ENCODE data around the gene MYL6B.

The MYL6B gene

DNA sequence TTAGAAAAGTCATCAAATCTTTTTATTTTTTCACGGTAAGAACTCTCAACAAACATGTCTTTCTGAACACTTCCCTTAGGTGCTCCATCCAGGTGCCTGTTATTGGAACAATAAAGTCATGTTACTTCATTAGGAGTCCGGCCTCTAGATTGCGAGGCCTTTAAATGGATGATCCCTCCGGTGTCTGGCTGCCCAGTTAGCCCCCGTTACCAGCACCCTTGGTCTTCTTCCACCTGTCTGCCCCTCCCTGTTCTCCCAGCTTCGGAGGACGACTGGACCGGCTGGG, 48.6 kb upstream of the MYL6B start:
- peak overlapping the region; percentile 77 for H3K4me2 ChIP-seq (ENCODE audit: low read length)
- H3K36me3 ChIP-seq (ENCODE audit: control insufficient read depth, low read length) = peaks cover 44% of the 10 kb centered on the region

DNA sequence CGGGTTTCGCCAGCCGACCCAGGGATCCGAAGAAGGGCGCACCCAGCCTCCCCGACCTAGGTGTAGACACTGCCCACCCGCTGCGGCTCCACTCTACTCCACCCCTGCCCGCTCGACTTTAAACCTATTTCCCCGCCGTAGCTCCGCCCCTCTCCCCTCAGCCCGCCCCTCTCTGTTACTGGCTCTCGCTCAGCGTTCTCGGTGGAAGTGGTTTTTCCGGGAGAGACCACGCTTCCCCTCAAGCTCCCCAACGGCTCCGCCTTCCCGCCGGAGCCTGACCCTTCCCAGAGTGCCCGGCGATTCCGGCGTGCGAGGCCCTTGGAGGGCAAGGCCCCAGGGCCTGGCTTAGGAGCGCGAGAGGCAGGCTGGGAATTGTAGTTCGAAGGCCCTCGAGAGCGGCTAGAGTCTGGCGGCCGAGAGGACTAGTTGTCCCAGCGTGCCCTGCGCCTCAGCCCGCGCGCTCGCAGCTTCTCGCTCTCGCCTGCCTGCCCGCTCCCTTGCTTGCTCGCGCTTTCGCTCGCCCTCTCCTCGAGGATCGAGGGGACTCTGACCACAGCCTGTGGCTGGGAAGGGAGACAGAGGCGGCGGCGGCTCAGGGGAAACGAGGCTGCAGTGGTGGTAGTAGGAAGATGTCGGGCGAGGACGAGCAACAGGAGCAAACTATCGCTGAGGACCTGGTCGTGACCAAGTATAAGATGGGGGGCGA, 48.1 kb upstream of the MYL6B start, which contains the start of gene PA2G4:
PA2G4 (plus strand) TSS at position 451 of the 706 bp plus-strand sequence; CDS start at position 630, 179 bp downstream.
- peak within 1 kb of the TSS; percentile 100 for H3K4me3 ChIP-seq (ENCODE audit: low read length)
- H4K20me1 ChIP-seq (ENCODE audit: control insufficient read depth, insufficient read depth, low read depth, low read length) = peaks cover 15% of the 10 kb centered on the region
- H3K9me2 ChIP-seq (replicated peaks; ENCODE audit: control insufficient read depth, low read length) = no peaks in the 10 kb centered on the region
- H3K27me3 ChIP-seq (ENCODE audit: control insufficient read depth, low read length) = peaks cover 4% of the 10 kb centered on the region; the same call in 1 of the 2 replicates
- peaks cover 49% of the 10 kb centered on the region for H3K36me3 ChIP-seq (ENCODE audit: control insufficient read depth, low read length)
- H3K27ac ChIP-seq (ENCODE audit: low read depth, low read length) = peak within 1 kb of the TSS; percentile 78
- TF ChIP-seq, protein P1, sequence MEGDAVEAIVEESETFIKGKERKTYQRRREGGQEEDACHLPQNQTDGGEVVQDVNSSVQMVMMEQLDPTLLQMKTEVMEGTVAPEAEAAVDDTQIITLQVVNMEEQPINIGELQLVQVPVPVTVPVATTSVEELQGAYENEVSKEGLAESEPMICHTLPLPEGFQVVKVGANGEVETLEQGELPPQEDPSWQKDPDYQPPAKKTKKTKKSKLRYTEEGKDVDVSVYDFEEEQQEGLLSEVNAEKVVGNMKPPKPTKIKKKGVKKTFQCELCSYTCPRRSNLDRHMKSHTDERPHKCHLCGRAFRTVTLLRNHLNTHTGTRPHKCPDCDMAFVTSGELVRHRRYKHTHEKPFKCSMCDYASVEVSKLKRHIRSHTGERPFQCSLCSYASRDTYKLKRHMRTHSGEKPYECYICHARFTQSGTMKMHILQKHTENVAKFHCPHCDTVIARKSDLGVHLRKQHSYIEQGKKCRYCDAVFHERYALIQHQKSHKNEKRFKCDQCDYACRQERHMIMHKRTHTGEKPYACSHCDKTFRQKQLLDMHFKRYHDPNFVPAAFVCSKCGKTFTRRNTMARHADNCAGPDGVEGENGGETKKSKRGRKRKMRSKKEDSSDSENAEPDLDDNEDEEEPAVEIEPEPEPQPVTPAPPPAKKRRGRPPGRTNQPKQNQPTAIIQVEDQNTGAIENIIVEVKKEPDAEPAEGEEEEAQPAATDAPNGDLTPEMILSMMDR (IDR thresholded peaks at IDR 0.05; ENCODE audit: low read depth, low read length, poor library complexity, severe bottlenecking) = no peak
- no peak for TF ChIP-seq EZH2phosphoT487 (IDR thresholded peaks at IDR 0.05; ENCODE audit: borderline replicate concordance, low read length)
- peaks cover 54% of the 10 kb centered on the region for H3K79me2 ChIP-seq (ENCODE audit: control insufficient read depth, low read length)
- H3F3A ChIP-seq (ENCODE audit: control insufficient read depth, insufficient read depth) = peaks cover 24% of the 10 kb centered on the region
- H3K9me3 ChIP-seq (ENCODE audit: control insufficient read depth, insufficient read depth, low read length) = no peaks in the 10 kb centered on the region
- peaks cover 28% of the 10 kb centered on the region for H3K4me1 ChIP-seq (ENCODE audit: control insufficient read depth, low read length)
- peak within 1 kb of the TSS; percentile 77 for H3K4me2 ChIP-seq (ENCODE audit: low read length)

More for the DNA sequence above, 48.6 kb upstream of the MYL6B start:
- Histone ChIP-seq H3K27me3 (ENCODE audit: control insufficient read depth, low read length) (peaks cover 4% of the 10 kb centered on the region; the same call in 1 of the 2 replicates), H3K9me2 (replicated peaks; ENCODE audit: control insufficient read depth, low read length) (no peaks in the 10 kb centered on the region), H3F3A (ENCODE audit: control insufficient read depth, insufficient read depth) (peaks cover 24% of the 10 kb centered on the region), H3K9me3 (ENCODE audit: control insufficient read depth, insufficient read depth, low read length) (no peaks in the 10 kb centered on the region), H3K27ac (ENCODE audit: low read depth, low read length) (peak overlapping the region; percentile 49), H3K4me3 (ENCODE audit: low read length) (peak overlapping the region; percentile 100), H4K20me1 (ENCODE audit: control insufficient read depth, insufficient read depth, low read depth, low read length) (peaks cover 15% of the 10 kb centered on the region), H3K4me1 (ENCODE audit: control insufficient read depth, low read length) (peaks cover 28% of the 10 kb centered on the region), H3K79me2 (ENCODE audit: control insufficient read depth, low read length) (peaks cover 54% of the 10 kb centered on the region)
- TF ChIP-seq EZH2phosphoT487 (IDR thresholded peaks at IDR 0.05; ENCODE audit: borderline replicate concordance, low read length) = no peak
- TF ChIP-seq, protein P1 (IDR thresholded peaks at IDR 0.05; ENCODE audit: low read depth, low read length, poor library complexity, severe bottlenecking) = no peak

DNA sequence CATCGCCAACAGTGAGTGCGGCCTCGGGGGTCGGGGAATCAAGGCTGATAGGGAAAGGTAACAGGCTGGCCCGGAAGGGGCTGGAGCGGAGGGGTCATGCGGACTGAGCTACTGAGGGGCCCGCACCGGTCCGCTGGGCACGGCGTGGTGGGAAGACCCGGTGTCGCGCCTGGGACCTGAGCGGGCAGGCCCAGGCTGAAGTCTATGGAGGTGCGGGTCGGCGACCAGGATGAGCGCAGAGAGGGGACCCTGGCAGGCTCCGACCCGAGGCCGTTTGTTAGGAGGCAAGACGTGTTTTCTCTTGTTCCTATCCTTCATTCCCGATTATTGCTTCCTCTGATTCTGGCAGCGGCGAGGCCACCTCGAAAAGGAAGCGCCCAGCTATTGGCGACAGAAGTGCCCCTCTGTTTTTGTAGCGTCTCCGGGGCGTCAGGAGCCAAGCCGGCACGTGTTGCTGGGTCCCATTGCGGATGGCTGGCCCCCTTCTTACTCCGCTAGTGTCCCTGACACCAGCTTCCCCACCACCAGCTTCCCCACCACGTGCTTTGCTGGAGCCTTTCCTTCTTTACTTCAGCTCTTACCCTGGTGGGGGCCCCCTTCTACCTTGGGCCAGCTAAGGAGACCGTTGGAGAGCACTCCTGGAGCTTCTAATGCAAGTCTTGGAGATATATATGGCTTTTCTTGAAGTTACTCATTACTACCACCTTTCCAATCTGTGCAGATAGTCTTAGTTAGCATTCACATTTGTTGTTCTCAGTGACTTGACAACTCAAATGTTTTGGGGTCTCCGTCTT, 47.4 kb upstream of the MYL6B start:
- Histone ChIP-seq H3K27me3 (ENCODE audit: control insufficient read depth, low read length) (peaks cover 4% of the 10 kb centered on the region; the same call in 1 of the 2 replicates), H3K9me2 (replicated peaks; ENCODE audit: control insufficient read depth, low read length) (no peaks in the 10 kb centered on the region), H3K4me3 (ENCODE audit: low read length) (peak overlapping the region; percentile 100), H3K27ac (ENCODE audit: low read depth, low read length) (peak overlapping the region; percentile 78), H3F3A (ENCODE audit: control insufficient read depth, insufficient read depth) (peaks cover 27% of the 10 kb centered on the region), H3K4me1 (ENCODE audit: control insufficient read depth, low read length) (peaks cover 28% of the 10 kb centered on the region), H3K4me2 (ENCODE audit: low read length) (peak overlapping the region; percentile 77), H3K79me2 (ENCODE audit: control insufficient read depth, low read length) (peaks cover 54% of the 10 kb centered on the region), H3K9me3 (ENCODE audit: control insufficient read depth, insufficient read depth, low read length) (no peaks in the 10 kb centered on the region), H3K36me3 (ENCODE audit: control insufficient read depth, low read length) (peaks cover 56% of the 10 kb centered on the region), H4K20me1 (ENCODE audit: control insufficient read depth, insufficient read depth, low read depth, low read length) (peaks cover 15% of the 10 kb centered on the region)
- TF ChIP-seq, protein P1 (IDR thresholded peaks at IDR 0.05; ENCODE audit: low read depth, low read length, poor library complexity, severe bottlenecking) = peak; percentile 8
- no peak for TF ChIP-seq EZH2phosphoT487 (IDR thresholded peaks at IDR 0.05; ENCODE audit: borderline replicate concordance, low read length)

Data from DOHH2 (cell line).